ENCODE data around the gene GDF10. TPM values are rescaled to one million over a fixed set of nuclear protein-coding genes. Genes with fewer than 3 reads are reported as not detected.

The GDF10 gene
- total RNA-seq, 2 donors from 2014 or later, result 1.5 to 18.6 TPM

- intact Hi-C loops (cut with DNase I), result no loop called here
- no peak for DNase-seq (ENCODE audit: low spot score)
Measured at GRCh38 chr10:47288916-47289495, 11.0 kb upstream of the GDF10 start.

GRCh38 chr10:47289921-47290320 lies 10.1 kb upstream of the GDF10 start:
- no peak for DNase-seq (ENCODE audit: low spot score)
- intact Hi-C loops (cut with DNase I), result no loop called here

- DNase-seq (ENCODE audit: low spot score), result no peak
- intact Hi-C loops (cut with DNase I), result no loop called here
Measured at GRCh38 chr10:47290338-47290737, 9.7 kb upstream of the GDF10 start.

- intact Hi-C loops (cut with DNase I), result no loop called here
- no peak for DNase-seq (ENCODE audit: low spot score)
Measured at GRCh38 chr10:47291682-47292081, 8.3 kb upstream of the GDF10 start.

DNA sequence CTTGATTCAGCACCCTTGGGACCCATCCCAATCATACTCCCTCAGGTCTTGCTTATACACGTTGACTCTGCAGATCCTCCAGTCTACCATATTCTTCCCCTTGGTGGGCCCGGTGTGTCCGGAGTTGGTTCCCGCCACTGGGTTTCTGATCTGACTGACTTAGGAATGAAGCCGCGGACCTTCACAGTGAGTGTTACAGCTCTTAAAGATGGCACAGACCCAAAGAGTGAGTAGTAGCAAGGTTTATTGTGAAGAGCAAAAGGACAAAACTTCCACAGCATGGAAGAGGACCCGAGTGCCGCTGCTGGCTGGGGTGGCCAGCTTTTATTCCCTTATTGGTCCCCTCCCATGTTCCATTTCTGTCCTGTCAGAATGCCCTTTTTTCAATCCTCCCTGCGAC lies 5.9 kb upstream of the GDF10 start:
- intact Hi-C loops (cut with DNase I), result no loop called here
- DNase-seq (ENCODE audit: low spot score), result peak; percentile 52

DNA sequence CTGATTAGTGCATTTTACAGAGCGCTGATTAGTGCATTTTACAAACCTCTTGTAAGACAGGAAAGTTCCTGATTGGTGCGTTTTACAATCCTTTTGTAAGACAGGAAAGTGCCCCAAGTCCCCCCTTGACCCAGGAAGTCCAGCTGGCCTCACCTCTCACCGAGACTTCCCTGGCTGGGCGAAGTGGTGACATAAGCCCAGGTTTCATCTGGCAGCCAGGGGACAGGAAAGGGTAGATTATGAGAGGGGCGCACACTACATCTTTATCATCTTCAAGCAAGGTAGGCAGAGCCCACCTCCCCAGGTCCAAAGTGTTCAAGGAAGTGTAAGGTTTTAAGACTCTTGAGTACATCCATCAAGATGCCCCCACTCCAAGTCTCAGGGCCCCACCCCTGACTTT lies 5.5 kb upstream of the GDF10 start:
- intact Hi-C loops (cut with DNase I), result no loop called here

GRCh38 chr10:47295411-47295810 lies 4.6 kb upstream of the GDF10 start:
- intact Hi-C loops (cut with DNase I), result no loop called here

More for the DNA sequence above, 5.5 kb upstream of the GDF10 start:
- DNase-seq (ENCODE audit: low spot score), result peak; percentile 42

DNA sequence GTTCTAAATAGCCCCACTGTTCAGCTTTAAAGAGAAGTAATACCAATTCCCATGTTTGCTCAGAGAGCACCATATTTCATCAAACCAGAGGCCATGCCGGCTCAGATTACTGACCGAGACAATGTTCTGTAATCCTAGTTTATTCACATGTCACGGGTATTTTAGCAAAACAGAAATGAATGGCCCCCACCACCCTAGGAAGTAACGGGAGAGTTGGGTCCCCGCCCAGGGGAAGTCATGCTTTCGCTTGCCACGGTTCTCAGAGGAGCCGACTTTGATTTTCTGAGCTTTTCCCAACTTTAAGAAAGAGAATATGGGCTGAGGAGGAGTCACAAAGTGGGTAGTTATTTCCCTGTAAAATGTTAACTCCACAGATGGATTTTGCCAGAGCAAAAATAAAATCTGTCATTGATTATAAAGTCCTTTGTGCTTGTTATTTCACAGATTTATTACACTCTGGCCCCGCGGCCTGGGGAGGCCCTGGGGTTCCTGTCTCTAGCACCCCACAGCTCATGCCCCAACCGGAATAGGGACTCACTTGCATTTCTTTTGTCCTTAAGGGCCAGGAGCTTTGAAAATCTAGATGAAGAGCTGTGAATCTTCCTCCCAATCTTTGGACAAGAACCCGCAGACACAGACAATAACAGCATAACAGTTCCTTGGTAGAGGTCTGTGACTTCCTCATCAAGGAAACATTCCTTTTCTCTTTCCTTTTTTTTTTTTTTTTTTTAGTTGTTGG lies 3.7 kb upstream of the GDF10 start:
- intact Hi-C loops (cut with DNase I), result no loop called here
- peak; percentile 77 for DNase-seq (ENCODE audit: low spot score)

More at GRCh38 chr10:47295411-47295810, 4.6 kb upstream of the GDF10 start:
- peak; percentile 66 for DNase-seq (ENCODE audit: low spot score)

DNA sequence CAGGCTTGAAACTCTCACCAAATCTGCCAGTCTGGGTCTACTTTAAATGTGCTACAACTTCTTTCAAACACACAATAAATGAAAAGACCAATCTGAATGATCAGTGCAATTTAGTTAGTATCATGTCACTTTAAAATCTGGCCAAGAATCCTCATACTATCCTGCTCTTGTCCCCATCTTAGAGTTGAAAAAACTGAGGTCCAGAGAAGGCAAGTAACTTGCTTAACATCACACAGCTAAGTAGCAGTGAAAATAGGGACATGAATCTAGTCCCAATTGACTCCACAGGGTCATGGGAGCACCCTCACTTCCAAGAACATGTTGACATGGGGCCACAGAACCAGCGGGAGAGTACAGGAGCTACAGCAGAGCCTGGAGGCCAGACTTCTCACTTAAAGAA lies 3.1 kb upstream of the GDF10 start:
- peak; percentile 28 for DNase-seq (ENCODE audit: low spot score)
- intact Hi-C loops (cut with DNase I), result no loop called here

GRCh38 chr10:47297866-47298540 lies 2.0 kb upstream of the GDF10 start:
- DNase-seq (ENCODE audit: low spot score), result peak; percentile 67
- intact Hi-C loops (cut with DNase I), result no loop called here

DNA sequence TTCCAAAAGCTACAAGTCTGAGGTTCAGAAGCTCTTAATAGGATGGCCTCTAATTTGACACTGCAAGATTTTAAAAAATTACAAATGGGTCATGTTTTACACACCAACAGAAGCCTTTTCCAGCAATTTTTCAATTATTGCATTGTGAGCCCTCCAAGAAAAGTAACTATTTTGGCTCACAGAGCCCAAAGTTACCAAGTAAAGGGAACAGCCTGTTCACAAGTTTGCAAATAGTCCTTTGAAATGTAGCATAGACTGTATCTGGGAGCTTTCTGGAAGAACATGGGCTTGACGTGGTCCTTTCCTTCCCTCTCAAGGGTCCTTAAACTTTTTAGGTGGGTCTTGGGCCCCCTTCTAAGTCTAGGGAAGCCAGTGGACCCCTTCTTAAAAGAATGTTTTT lies 1.3 kb upstream of the GDF10 start:
- no peak for DNase-seq (ENCODE audit: low spot score)
- intact Hi-C loops (cut with DNase I), result no loop called here

GRCh38 chr10:47300429-47300931 lies 483 bp downstream of the GDF10 start:
- peak; percentile 80 for DNase-seq (ENCODE audit: low spot score)
- intact Hi-C loops (cut with DNase I), result no loop called here

GRCh38 chr10:47301833-47302232 lies 1.8 kb downstream of the GDF10 start:
- peak; percentile 62 for DNase-seq (ENCODE audit: low spot score)
- intact Hi-C loops (cut with DNase I), result no loop called here

- intact Hi-C loops (cut with DNase I), result no loop called here
- peak; percentile 58 for DNase-seq (ENCODE audit: low spot score)
Measured at GRCh38 chr10:47303105-47303504, 3.1 kb downstream of the GDF10 start.

- peak; percentile 68 for DNase-seq (ENCODE audit: low spot score)
- intact Hi-C loops (cut with DNase I), result no loop called here
Measured at GRCh38 chr10:47303866-47304265, 3.9 kb downstream of the GDF10 start.

GRCh38 chr10:47305566-47305965 lies 5.6 kb downstream of the GDF10 start:
- DNase-seq (ENCODE audit: low spot score), result peak; percentile 43

DNA sequence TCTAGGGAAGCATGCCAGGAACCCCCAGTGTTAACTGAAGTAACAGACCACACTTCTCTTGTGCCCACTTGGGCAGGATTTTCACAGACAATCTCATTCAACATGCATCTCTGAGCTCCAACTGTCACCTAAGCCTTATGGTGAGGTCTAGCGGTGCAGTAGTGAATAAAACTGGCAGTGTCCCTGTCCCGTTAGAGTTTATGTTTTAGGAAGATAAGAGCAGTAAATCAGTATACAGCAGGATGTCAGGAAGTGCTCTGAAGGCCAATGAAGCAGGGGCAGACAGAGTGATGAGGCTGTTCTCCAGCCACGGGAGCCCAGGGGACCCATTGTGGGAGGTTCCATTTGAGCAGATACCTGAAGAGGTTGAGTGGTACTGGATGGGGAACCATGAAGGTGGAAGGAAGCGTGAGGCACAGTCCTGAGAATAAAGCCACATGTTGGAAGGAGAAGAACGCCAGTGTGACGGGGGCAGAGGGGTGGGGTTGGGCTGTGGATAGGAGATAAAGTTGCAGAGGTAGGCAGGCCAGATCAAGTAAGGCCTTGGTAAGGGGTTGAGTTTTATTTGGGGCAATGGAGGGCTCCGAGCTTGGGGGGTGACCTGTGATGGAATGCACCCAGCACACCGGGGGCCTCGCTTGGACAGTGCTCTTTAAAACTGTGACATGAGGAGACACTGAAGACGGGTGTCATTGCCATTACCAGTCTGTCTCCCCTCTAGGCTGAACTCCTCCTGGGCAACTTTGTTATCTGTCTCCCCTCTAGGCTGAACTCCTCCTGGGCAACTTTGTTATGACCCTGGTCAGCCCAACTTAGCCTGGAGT lies 6.6 kb downstream of the GDF10 start:
- DNase-seq (ENCODE audit: low spot score), result peak; percentile 62
- intact Hi-C loops (cut with DNase I), result no loop called here

More at GRCh38 chr10:47305566-47305965, 5.6 kb downstream of the GDF10 start:
- intact Hi-C loops (cut with DNase I), result no loop called here

DNA sequence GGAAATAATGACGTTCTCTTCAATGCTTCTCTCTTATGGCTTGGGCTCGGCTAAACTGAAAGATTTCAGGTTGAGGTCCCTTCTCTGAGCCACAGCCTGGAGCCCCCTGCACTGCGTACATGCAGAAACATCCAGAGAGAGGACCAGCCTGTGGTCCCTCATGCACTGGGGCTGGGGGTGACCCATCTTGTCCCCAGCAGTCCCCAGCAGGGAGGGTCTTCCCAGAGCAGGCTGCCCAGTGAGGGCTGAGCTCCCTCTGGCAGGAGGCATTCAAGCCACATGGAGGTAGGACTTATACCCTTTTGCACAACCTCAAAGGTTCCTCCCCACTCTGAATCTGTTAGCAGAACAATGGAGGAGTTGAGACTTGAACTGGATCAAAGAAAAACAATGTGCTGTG lies 7.4 kb downstream of the GDF10 start:
- intact Hi-C loops (cut with DNase I), result no loop called here
- DNase-seq (ENCODE audit: low spot score), result peak; percentile 64

GRCh38 chr10:47308775-47309174 lies 8.8 kb downstream of the GDF10 start:
- intact Hi-C loops (cut with DNase I), result no loop called here
- DNase-seq (ENCODE audit: low spot score), result peak; percentile 28
